Fibroblast of mammary gland (primary cell): ENCODE data around the gene SMCO2.

Experiments used
- DNase-seq: peaks from one replicate; pipeline ENCODE4 v3.0.0-alpha.2; 2010; ENCODE audit warnings: low read depth
- H3K4me3 ChIP-seq: 2 replicates; pipeline ENCODE4 v1.5.1; 2011; ENCODE audit warnings: low read depth, mild to moderate bottlenecking, low read length, moderate library complexity; ENCODE audit not compliant: control insufficient read depth
- TF ChIP-seq, protein P1 (sequence below): conservative IDR thresholded peaks from 2 replicates; pipeline ENCODE4 v1.5.1; 2011; ENCODE audit warnings: low read depth, low read length, inconsistent platforms; ENCODE audit not compliant: control insufficient read depth, insufficient read depth

The SMCO2 gene

DNA sequence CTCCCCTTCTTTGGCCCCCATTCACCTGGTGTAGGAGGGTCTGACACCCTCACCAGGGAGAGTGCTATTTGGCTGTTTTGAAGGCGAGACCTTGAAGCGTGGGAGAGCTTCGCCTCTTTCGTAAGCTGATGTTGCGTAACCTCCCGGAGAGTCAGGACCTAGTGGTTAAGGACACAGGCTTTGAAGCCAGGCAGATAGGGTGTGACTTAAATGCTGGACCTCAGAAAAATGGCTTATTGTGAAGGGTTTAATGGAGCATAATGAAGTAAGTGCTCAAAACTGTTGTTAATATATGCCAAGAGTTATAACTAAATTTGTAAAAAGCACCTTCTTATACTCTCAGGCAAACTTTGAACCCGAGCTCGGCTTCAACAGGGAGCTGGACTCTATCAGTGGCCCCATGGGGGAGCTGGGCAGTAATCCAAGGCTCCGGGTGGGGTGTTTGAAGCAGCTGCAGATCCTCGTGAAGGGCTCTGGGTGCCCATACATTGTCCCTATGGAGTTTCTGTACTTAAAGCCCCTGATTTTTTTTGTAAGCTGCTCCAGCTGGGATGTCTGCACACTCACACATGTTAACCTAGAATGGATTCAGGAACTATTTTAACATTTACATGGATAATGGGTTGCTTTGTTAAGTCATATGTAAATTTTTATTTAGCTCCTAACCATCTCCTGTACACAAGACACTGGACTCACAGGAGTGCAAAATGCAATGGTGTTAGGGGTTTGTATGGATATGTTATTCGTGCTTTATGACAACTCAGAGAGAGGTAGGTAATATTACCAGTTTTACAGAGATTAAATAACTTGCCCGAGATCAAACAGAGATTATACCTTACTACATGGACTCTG lies 103.5 kb downstream of the SMCO2 start:
- no peak overlapping the region for H3K4me3 ChIP-seq
- TF ChIP-seq, protein P1, sequence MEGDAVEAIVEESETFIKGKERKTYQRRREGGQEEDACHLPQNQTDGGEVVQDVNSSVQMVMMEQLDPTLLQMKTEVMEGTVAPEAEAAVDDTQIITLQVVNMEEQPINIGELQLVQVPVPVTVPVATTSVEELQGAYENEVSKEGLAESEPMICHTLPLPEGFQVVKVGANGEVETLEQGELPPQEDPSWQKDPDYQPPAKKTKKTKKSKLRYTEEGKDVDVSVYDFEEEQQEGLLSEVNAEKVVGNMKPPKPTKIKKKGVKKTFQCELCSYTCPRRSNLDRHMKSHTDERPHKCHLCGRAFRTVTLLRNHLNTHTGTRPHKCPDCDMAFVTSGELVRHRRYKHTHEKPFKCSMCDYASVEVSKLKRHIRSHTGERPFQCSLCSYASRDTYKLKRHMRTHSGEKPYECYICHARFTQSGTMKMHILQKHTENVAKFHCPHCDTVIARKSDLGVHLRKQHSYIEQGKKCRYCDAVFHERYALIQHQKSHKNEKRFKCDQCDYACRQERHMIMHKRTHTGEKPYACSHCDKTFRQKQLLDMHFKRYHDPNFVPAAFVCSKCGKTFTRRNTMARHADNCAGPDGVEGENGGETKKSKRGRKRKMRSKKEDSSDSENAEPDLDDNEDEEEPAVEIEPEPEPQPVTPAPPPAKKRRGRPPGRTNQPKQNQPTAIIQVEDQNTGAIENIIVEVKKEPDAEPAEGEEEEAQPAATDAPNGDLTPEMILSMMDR = no peak
- peak; percentile 99 for DNase-seq

DNA sequence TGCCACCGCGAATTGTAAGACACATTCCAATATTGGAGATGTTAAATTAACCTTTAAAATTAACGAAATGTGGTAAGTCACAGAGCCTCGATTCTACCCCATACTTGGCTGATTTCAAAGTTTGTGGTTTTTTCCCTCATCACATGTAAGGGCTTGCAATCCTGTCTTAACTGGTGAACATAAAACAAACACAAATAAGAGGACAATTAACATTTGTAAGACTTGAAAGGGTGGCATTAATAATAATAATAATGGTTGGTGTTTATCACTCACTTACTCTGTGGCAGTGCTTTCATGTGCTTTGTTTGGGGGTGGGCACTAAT lies 104.1 kb downstream of the SMCO2 start:
- TF ChIP-seq, protein P1 = no peak
- no peak for DNase-seq
- H3K4me3 ChIP-seq = no peak overlapping the region

DNA sequence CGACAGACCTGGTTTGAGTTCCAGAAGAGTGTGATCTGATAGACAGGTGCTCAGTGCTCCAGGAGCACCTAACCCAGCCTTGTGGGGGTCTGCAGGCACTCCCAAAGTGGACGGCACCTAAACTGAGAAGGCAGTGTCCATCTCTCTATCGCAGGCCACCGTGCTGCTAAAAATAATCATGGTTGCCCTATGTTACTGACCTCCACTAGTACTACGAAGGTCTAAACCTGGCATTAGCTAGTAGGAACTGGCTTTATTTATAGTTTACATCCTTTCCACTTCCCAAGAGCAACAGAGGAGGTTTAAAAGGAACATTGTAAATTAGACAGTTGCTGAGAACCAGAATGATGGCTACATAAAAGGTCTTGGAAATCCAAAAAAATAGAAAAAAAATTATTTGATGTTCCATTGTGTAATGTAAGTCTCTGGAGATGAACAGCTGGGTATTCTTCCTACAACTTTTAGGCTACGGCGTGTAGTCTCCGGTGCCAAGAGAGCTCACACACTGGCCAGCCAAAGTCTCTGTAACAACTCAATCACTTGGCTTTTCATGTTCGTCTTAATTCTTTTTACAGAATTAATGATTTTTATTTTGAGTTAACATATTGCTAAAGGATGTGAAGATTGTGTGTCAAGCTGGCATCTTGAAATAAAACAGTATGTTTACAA lies 104.8 kb downstream of the SMCO2 start:
- peak; percentile 57 for DNase-seq
- TF ChIP-seq, protein P1 = no peak
- H3K4me3 ChIP-seq = no peak overlapping the region
